Kidney (tissue), 14 donors: Measurements from ENCODE around the gene TRIM7. TPM values are rescaled to one million over a fixed set of nuclear protein-coding genes. Genes with fewer than 3 reads are reported as not detected.
"Not testable (repeated sequence)": the region's sequence is repeated elsewhere in the genome, so short reads cannot be mapped to it uniquely, and the experiment has no call there.

Experiments used
- DNase-seq, 5 donors: peaks; one replicate each; pipeline ENCODE4 v3.0.0-alpha.2; 2013 to 2020
- FAIRE-seq: peaks from 2 replicates; lab custom pipeline; 2012; peaks lifted over from hg19 to GRCh38; lab: Jason Lieb, UNC
- H3K27ac ChIP-seq, 2 donors: one replicate each; pipeline ENCODE4 v1.7.0; 2013; ENCODE audit warnings: low read depth in 2 of 2, low read length in 2 of 2, inconsistent platforms in 1 of 2
- H3K27me3 ChIP-seq: one replicate; pipeline ENCODE4 v1.7.1; 2013; ENCODE audit warnings: low read length, inconsistent platforms; ENCODE audit not compliant: control insufficient read depth, insufficient read depth
- H3K36me3 ChIP-seq, 3 donors: one replicate each; pipeline versions ENCODE4 v1.7.0 to v1.7.1; 2013; ENCODE audit warnings: low read length in 3 of 3, control low read depth in 1 of 3, inconsistent platforms in 1 of 3; ENCODE audit not compliant: insufficient read depth in 3 of 3, control insufficient read depth in 2 of 3
- H3K4me1 ChIP-seq, 3 donors: one replicate each; pipeline versions ENCODE4 v1.7.0 to v1.7.1; 2013; ENCODE audit warnings: low read length in 3 of 3, inconsistent platforms in 1 of 3, low read depth in 1 of 3; ENCODE audit not compliant: control insufficient read depth in 2 of 3, insufficient read depth in 2 of 3
- H3K4me3 ChIP-seq, 3 donors: one replicate each; pipeline versions ENCODE4 v1.7.0 to v1.8.1; 2013; ENCODE audit warnings: low read length in 3 of 3, control low read depth in 1 of 3, inconsistent platforms in 1 of 3
- H3K9ac ChIP-seq, 3 donors: one replicate each; pipeline versions ENCODE4 v1.7.0 to v1.7.1; 2013; ENCODE audit warnings: low read length in 3 of 3, control low read depth in 1 of 3, inconsistent platforms in 1 of 3
- H3K9me3 ChIP-seq, 3 donors: one replicate each; pipeline versions ENCODE4 v1.7.0 to v1.7.1; 2013; ENCODE audit warnings: low read length in 3 of 3, control low read depth in 1 of 3, inconsistent platforms in 1 of 3; ENCODE audit not compliant: control insufficient read depth in 2 of 3, insufficient read depth in 1 of 3
- intact Hi-C: fragments of 100-400 bp; cut with DNase I; formaldehyde crosslinking; loops from one replicate; pipeline ENCODE4 v1.11.1; 2022
- polyA plus RNA-seq: library from polyadenylated mRNA; stranded (reverse); fragments of 350-450 nt; fragmentation: Illumina TruSeq; extraction: RNeasy Lipid Tissue Mini Kit (QIAGEN cat#74804); gene quantifications from one replicate; pipeline ENCODE4 v1.2.3, GENCODE V29; 2014; ENCODE audit warnings: low read depth, low replicate concordance; ENCODE audit not compliant: insufficient read depth
- total RNA-seq: library from RNA; stranded (reverse); fragmentation: NEBNext Ultra II Directional; extraction: Animal tissue kit (Norgen Biotek cat#: 25700); gene quantifications from one replicate; pipeline ENCODE4 v1.2.1, GENCODE V29; 2021
- TF ChIP-seq, protein P1 (sequence below): IDR thresholded peaks from 3 replicates; pipeline ENCODE4 v1.5.1; 2012; ENCODE audit warnings: mild to moderate bottlenecking, moderate library complexity, borderline replicate concordance; ENCODE audit not compliant: insufficient read depth; ENCODE audit errors: extremely low read depth
- donor health status: control.
- donor health status: control.
- donor health status: control.
- donor health status: control.
- donor health status: control.
- donor health status: DM: yes; HTN: yes; CAD: no.
- donor health status: Normal renal cell carcinoma (clear cell type).

Gene TRIM7
- total and polyA plus RNA-seq, 2 donors from 2014 or later: 5.7 to 6.3 TPM

DNA sequence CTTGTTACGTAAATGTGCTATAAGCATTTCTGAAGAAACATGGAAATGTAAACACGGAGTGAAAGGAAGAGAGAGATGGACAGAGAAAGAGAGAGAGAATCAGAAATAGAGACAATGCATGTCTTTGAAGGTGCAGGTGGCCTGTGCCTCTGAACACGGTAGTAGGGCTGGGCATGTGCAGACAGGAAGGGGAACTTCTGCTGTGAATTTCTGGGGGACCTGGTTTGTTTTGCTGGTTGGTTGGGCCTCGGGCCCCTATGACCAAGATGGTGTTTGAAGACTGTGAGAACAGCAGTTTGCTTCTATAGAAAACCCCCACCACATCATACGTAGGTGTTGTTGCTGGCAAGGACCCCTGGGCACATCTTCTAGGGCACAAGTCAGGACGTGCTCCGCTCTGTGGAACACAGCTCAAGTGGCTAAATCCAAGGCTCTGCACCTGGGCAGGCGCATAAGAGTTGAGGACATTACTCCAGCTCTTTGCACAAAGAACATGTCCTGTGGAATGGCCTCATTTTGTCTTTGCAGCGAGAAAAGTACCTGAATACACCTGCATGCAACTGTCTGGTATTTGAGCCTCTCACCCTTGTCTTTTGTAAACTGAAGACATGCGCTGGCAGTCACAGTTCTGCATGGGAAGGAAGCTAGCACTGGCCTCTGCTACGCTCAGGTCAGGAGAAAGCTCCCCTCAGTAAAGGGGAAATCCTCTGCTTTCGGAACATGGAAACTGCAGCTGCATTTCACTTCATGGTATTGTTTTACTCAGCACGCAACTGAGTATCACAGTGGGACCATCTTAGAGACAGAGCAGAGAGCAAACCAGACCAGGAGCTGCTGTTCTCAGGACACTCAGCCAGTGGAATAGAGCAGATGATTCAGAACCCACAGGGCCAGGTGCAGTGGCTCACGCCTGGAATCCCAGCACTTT is 54.9 kb downstream of the TRIM7 start:
- H3K27ac ChIP-seq: no peak overlapping the region
- H3K9me3 ChIP-seq: no peaks in the 10 kb centered on the region
- H3K36me3 ChIP-seq: no peaks in the 10 kb centered on the region
- H3K4me3 ChIP-seq: no peak overlapping the region
- H3K4me1 ChIP-seq: no peaks in the 10 kb centered on the region
- FAIRE-seq: no peak
- no peak for DNase-seq
- no peak overlapping the region for H3K9ac ChIP-seq
- H3K27me3 ChIP-seq: no peaks in the 10 kb centered on the region
- intact Hi-C loops: no loop called here
- TF ChIP-seq, protein P1, sequence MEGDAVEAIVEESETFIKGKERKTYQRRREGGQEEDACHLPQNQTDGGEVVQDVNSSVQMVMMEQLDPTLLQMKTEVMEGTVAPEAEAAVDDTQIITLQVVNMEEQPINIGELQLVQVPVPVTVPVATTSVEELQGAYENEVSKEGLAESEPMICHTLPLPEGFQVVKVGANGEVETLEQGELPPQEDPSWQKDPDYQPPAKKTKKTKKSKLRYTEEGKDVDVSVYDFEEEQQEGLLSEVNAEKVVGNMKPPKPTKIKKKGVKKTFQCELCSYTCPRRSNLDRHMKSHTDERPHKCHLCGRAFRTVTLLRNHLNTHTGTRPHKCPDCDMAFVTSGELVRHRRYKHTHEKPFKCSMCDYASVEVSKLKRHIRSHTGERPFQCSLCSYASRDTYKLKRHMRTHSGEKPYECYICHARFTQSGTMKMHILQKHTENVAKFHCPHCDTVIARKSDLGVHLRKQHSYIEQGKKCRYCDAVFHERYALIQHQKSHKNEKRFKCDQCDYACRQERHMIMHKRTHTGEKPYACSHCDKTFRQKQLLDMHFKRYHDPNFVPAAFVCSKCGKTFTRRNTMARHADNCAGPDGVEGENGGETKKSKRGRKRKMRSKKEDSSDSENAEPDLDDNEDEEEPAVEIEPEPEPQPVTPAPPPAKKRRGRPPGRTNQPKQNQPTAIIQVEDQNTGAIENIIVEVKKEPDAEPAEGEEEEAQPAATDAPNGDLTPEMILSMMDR: no peak

DNA sequence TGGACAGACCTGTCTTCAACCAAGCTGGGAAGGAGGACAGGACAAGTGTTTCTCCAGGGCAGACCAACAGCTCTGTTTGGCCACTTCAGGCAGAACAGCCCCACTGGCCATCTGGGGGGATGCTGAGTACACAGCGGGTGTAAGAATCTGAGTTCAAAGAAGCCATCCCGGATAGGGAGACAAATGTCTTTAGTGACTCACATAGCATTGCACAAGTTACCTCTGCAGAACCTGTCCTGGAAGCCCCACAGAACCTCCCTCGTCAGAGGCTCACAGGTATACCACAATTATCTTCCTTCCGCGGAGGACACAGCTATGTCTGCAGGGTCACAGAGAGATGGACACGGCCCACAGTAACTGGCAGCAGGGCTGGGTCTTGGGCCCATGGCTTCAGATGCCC is 55.6 kb downstream of the TRIM7 start:
- Histone ChIP-seq H3K4me3 (no peak overlapping the region), H3K27me3 (no peaks in the 10 kb centered on the region), H3K4me1 (no peaks in the 10 kb centered on the region), H3K36me3 (no peaks in the 10 kb centered on the region), H3K9ac (no peak overlapping the region), H3K9me3 (no peaks in the 10 kb centered on the region), H3K27ac (no peak overlapping the region)
- DNase-seq: no peak
- FAIRE-seq: no peak
- intact Hi-C loops: no loop called here
- TF ChIP-seq, protein P1: no peak

DNA sequence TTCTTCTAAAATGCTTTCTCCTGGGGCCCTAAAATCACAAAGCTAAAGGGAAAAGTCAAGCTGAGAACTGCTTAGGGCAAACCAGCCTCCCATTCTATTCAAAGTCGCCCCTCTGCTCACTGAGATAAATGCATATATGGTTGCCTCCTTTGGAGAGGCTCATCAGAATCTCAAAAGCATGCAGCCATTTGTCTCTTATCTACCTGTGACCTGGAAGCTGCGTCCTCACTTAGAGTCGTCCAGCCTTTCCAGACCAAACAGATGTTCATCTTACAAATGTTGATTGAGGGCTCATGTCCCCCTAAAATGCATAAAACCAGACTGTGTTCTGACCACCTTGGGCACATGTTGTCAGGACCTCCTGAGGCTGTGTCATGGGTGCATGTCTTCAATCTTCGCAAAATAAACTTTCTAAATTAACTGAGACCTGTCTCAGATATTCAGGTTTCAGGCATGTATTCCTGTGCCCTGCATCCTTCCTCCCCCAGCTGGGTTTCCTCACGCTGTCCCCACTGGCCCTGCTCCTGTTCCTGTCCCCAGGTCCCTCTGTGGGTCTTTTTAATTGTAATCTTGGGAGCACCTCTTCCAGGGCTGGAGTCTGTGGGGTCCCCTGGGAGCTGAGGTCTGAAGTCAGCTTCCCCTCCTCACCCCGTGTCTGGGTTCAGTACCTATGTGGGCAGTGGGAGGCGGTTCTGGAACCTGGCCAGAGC is 57.9 kb downstream of the TRIM7 start, which contains the start of gene OR2V2:
OR2V2 (plus strand) TSS at position 660 of the 710 bp plus-strand sequence. CDS start 7,357 bp downstream, outside the sequence.
- FAIRE-seq, DNase-seq, H3K4me1 ChIP-seq, H3K27ac ChIP-seq, intact Hi-C loops, H3K4me3 ChIP-seq, H3K27me3 ChIP-seq, H3K36me3 ChIP-seq, H3K9me3 ChIP-seq, H3K9ac ChIP-seq: not testable (repeated sequence)

DNA sequence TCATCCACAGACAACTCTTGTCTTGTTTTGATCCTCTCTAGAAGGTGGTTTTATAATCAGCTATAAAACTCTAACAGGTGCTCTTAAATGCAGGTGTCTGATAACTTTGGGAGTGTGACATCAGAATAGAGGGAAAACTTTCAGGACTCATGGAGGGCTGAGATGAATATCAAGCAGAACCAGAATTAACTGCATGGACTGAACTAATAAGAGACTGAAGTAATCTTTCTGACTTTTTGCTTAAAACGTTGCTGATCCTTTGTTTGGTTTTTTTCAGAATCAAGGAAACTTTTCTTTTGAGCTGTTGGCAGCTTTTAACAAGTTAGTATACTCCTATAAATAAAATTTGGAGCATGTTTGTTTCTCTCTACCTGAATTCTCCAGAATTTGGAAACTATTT is 59.9 kb downstream of the TRIM7 start:
- TF ChIP-seq, protein P1: no peak
- FAIRE-seq (no peak), DNase-seq (no peak)
- Histone ChIP-seq H3K27ac (no peak overlapping the region), H3K4me3 (no peak overlapping the region), H3K9ac (no peak overlapping the region), H3K27me3 (no peaks in the 10 kb centered on the region), H3K36me3 (no peaks in the 10 kb centered on the region), H3K4me1 (no peaks in the 10 kb centered on the region), H3K9me3 (no peaks in the 10 kb centered on the region)
- intact Hi-C loops: no loop called here
